Upper lobe of right lung (tissue), 1 donor: ENCODE measurements around the gene MRPL4. TPM values are rescaled to one million over a fixed set of nuclear protein-coding genes. Genes with fewer than 3 reads are reported as not detected.
"Not testable (repeated sequence)": the region's sequence is repeated elsewhere in the genome, so short reads cannot be mapped to it uniquely, and the experiment has no call there.

Source experiments
- ATAC-seq: fragments of 200-7000 bp; cut with Tn5 transposase; one replicate; pipeline ENCODE4 v1.9.1; 2020; ENCODE audit warnings: mild to moderate bottlenecking, moderate library complexity
- DNase-seq: peaks from one replicate; pipeline ENCODE4 v3.0.0-alpha.2; 2020
- H3K27ac ChIP-seq: fragments of 200-600 bp; one replicate; pipeline ENCODE4 v1.8.0; 2022
- H3K27me3 ChIP-seq: fragments of 200-600 bp; one replicate; pipeline ENCODE4 v1.8.0; 2022; ENCODE audit warnings: mild to moderate bottlenecking
- H3K36me3 ChIP-seq: fragments of 200-600 bp; one replicate; pipeline ENCODE4 v1.8.0; 2022
- H3K4me1 ChIP-seq: fragments of 200-600 bp; one replicate; pipeline ENCODE4 v1.8.0; 2022
- H3K4me3 ChIP-seq: fragments of 200-600 bp; one replicate; pipeline ENCODE4 v1.8.0; 2022; ENCODE audit warnings: mild to moderate bottlenecking
- H3K9me3 ChIP-seq: fragments of 200-600 bp; one replicate; pipeline ENCODE4 v1.8.0; 2022
- intact Hi-C: fragments of 100-400 bp; cut with DNase I; formaldehyde crosslinking; loops from one replicate; pipeline ENCODE4 v1.11.0; 2022
- total RNA-seq: library from RNA; stranded (reverse); fragmentation: NEBNext Ultra II Directional; extraction: Animal tissue kit (Norgen Biotek cat#: 25700); gene quantifications from one replicate; pipeline ENCODE4 v1.2.1, GENCODE V29; 2021
- TF ChIP-seq, protein P1 (sequence below): fragments of 200-600 bp; IDR thresholded peaks from one replicate; pipeline ENCODE4 v1.8.0; 2022; ENCODE audit warnings: antibody characterized with exemption
- donor health status: DM: no; HTN: yes; CAD: no; lungs with severe emphysema.

MRPL4 gene
- total RNA-seq, 1 donor from 2014 or later = 41.5 TPM

DNA sequence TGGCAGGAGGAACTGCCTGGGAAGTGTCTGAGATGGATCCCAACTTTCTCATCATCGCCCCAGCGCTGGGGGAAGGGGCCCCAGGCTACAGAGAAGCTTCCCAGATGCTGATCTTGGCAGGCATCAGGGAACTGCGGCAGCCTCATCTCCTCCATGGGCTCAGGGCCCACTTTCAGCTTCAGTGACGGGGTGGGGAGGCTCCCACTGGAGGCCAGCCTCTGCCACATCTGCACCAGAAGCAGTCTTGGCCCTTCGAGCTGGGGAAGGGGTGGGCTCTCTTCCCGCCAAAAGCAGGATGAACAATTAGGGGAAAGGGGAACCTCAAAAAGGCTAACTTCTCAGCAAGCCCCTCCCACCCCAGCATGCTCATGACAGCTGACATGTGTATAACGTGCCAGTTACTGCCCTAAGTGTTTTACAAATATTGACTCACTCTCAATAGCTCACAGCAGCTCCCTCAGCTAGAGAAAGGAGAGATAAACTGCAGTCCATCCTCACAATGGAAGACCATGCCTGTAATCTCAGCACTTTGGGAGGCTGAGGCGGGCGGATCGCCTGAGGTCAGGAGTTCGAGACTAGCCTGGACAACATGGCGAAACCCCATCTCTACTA lies 13.7 kb upstream of the MRPL4 start:
- peak; percentile 75 for DNase-seq
- TF ChIP-seq, protein P1, sequence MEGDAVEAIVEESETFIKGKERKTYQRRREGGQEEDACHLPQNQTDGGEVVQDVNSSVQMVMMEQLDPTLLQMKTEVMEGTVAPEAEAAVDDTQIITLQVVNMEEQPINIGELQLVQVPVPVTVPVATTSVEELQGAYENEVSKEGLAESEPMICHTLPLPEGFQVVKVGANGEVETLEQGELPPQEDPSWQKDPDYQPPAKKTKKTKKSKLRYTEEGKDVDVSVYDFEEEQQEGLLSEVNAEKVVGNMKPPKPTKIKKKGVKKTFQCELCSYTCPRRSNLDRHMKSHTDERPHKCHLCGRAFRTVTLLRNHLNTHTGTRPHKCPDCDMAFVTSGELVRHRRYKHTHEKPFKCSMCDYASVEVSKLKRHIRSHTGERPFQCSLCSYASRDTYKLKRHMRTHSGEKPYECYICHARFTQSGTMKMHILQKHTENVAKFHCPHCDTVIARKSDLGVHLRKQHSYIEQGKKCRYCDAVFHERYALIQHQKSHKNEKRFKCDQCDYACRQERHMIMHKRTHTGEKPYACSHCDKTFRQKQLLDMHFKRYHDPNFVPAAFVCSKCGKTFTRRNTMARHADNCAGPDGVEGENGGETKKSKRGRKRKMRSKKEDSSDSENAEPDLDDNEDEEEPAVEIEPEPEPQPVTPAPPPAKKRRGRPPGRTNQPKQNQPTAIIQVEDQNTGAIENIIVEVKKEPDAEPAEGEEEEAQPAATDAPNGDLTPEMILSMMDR = no peak
- peaks cover 27% of the 10 kb centered on the region for H3K4me1 ChIP-seq
- peak; percentile 85 for ATAC-seq
- no peak overlapping the region for H3K4me3 ChIP-seq
- intact Hi-C loops = no loop called here
- H3K27ac ChIP-seq = peak overlapping the region; percentile 83
- no peaks in the 10 kb centered on the region for H3K27me3 ChIP-seq
- H3K9me3 ChIP-seq = no peaks in the 10 kb centered on the region
- no peaks in the 10 kb centered on the region for H3K36me3 ChIP-seq

DNA sequence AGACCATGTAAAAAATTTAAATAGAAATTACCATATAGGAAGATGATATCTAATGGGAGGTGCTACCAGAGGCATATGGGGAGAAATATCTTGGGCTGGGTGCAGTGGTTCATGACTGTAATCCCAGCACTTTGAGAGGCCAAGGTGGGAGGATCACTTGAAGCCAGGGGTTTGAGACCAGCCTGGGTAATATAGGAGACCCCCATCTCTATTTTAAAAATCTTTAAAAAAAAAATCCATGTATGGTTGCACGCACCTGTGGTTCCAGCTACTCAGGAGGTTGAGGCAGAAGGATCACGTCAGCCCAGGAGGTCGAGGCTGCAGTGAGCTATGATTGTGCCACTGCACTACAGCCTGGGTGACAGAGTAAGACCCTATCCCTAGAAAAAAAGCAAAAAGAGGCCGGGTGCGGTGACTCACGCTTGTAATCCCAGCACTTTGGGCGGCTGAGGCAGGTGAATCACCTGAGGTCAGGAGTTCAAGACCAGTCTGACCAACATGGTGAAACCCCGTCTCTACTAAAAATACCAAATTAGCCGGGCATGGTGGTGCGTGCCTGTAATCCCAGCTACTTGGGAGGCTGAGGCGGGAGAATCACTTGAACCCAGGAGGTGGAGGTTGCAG lies 10.1 kb upstream of the MRPL4 start:
- H3K4me3 ChIP-seq, ATAC-seq, H3K27me3 ChIP-seq, H3K27ac ChIP-seq, DNase-seq, H3K36me3 ChIP-seq, intact Hi-C loops, H3K9me3 ChIP-seq: not testable (repeated sequence)
- H3K4me1 ChIP-seq = peaks cover 10% of the 10 kb centered on the region

DNA sequence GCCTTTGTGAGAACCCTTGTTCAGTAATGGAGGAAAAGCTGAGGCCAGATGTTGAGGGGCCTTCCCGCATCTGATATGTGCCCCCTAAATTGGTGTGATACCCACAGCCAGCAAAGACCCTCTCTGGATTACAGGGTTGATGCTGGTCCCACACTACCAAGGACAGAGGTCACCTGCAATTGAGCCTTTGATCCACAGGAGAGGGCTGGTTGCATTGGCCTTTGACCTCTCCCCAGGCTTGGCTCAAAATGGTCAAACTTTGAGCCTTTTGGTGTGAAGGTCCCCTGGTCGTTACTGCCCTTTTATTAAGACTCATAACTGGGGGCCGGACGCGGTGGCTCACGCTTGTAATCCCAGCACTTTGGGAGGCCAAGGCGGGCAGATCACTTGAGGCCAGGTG lies 8.4 kb upstream of the MRPL4 start:
- TF ChIP-seq, protein P1 = no peak
- H3K9me3 ChIP-seq = no peaks in the 10 kb centered on the region
- intact Hi-C loops = no loop called here
- H3K4me1 ChIP-seq = no peaks in the 10 kb centered on the region
- H3K4me3 ChIP-seq = no peak overlapping the region
- no peaks in the 10 kb centered on the region for H3K27me3 ChIP-seq
- DNase-seq (no peak), ATAC-seq (no peak)
- H3K27ac ChIP-seq = no peak overlapping the region
- H3K36me3 ChIP-seq = no peaks in the 10 kb centered on the region

DNA sequence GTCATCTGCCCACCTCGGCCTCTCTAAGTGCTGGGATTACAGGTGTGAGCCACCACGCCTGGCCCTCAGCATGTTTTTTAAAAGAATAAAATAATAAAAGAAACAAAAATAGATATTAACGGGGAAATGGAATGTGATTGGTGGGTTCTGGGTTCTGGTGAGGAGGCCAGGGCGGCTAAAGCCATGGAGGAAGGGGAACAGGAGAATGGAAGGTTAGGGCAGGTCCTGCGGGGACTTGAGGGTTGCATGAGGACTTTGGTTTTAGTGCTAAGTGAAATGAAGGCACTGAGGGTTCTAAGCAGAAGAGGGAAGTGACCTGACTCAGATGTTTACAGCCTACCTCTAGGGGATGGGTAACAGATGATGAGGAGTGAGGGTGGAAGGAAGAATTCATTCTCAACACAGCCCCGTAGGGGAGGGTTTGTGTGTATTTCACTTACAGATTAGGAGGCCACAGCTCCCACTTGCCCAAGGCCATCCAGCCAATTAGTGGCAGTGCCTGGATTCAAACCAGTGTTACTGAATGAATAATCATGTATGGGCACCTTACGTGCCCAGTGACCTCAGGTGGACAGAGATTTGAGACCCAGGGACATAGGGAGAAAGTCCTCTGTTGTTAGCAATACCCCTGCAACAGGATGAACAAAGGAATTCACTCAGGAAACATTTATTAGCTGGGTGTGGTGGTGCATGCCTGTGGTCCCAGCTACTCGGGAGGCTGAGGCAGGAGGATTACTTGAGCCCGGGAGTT lies 6.7 kb upstream of the MRPL4 start:
- no peak for DNase-seq
- Histone ChIP-seq H3K9me3 (no peaks in the 10 kb centered on the region), H3K4me1 (peaks cover 6% of the 10 kb centered on the region), H3K27ac (no peak overlapping the region), H3K4me3 (no peak overlapping the region), H3K36me3 (no peaks in the 10 kb centered on the region), H3K27me3 (no peaks in the 10 kb centered on the region)
- no peak for ATAC-seq
- TF ChIP-seq, protein P1 = no peak
- intact Hi-C loops = no loop called here

DNA sequence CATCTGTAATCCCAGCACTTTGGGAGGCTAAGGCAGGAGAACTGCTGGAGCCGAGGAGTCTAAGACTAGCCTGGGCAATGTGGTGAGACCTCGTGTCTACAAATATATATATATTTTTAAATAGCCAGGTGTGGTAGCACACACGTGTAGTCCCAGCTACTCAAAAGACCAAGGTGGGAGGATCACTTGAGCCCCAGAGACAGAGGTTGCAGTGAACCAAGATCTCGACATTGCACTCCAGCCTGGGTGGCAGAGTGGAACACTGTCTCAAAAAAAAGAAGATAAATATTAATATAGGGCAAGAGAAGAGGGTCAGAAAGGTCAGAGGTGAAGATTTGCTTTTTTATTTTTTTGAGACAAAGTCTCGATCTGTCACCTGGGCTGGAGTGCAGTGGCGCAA lies 5.5 kb upstream of the MRPL4 start:
- Histone ChIP-seq H3K27me3 (no peaks in the 10 kb centered on the region), H3K27ac (no peak overlapping the region), H3K4me1 (peaks cover 16% of the 10 kb centered on the region), H3K4me3 (no peak overlapping the region), H3K36me3 (no peaks in the 10 kb centered on the region), H3K9me3 (no peaks in the 10 kb centered on the region)
- intact Hi-C loops = no loop called here
- TF ChIP-seq, protein P1 = no peak
- DNase-seq (no peak), ATAC-seq (no peak)

DNA sequence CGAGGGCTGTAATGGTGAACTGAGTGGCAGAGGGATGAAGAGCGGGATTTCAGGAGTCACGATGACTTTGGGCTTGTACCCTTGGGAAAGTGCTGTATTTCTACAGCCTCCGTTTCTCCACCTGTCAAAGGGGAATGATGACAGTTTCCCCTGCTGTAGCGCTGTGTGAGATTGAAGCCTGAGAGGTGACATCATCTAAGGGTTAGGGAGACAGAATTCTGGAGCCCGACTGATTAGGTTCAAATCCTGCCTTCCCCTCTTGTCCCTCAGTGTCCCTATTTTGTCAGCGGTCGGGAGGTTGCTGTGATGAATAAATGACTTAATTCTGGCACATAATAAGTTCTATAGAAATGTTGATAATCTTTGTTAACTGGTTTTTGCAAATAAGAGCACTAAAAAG lies 693 bp downstream of the MRPL4 start:
- intact Hi-C loops = no loop called here
- Histone ChIP-seq H3K4me3 (peak overlapping the region; percentile 93), H3K27me3 (no peaks in the 10 kb centered on the region), H3K36me3 (peaks cover 39% of the 10 kb centered on the region), H3K9me3 (no peaks in the 10 kb centered on the region), H3K4me1 (peaks cover 23% of the 10 kb centered on the region), H3K27ac (peak overlapping the region; percentile 88)
- DNase-seq = no peak
- TF ChIP-seq, protein P1 = no peak
- no peak for ATAC-seq
